Stomach smooth muscle (tissue), 2 donors: Measurements from ENCODE around the gene SH3RF3.

ENCODE experiments used
- H3K27ac ChIP-seq: one replicate; pipeline ENCODE4 v1.7.0; 2013; ENCODE audit warnings: mild to moderate bottlenecking, low read length, inconsistent platforms
- H3K27me3 ChIP-seq, 2 donors: one replicate each; pipeline ENCODE4 v1.7.0; 2013; ENCODE audit warnings: low read length in 2 of 2; ENCODE audit not compliant: insufficient read depth in 2 of 2, control insufficient read depth in 1 of 2
- H3K36me3 ChIP-seq, 2 donors: one replicate each; pipeline ENCODE4 v1.7.0; 2013; ENCODE audit warnings: low read length in 2 of 2; ENCODE audit not compliant: control insufficient read depth in 2 of 2, insufficient read depth in 2 of 2
- H3K4me1 ChIP-seq: one replicate; pipeline ENCODE4 v1.7.0; 2013; ENCODE audit warnings: low read length; ENCODE audit not compliant: control insufficient read depth, insufficient read depth
- H3K4me3 ChIP-seq, 2 donors: one replicate each; pipeline ENCODE4 v1.7.0; 2013; ENCODE audit warnings: low read length in 2 of 2
- H3K9ac ChIP-seq, 2 donors: one replicate each; pipeline ENCODE4 v1.7.0; 2013; ENCODE audit warnings: low read length in 2 of 2, mild to moderate bottlenecking in 1 of 2
- H3K9me3 ChIP-seq, 2 donors: one replicate each; pipeline ENCODE4 v1.7.0; 2013; ENCODE audit warnings: low read length in 2 of 2; ENCODE audit not compliant: control insufficient read depth in 2 of 2
- donor health status: healthy.
- donor health status: Pancreatic carcinoma.

SH3RF3 gene

GRCh38 chr2:109422758-109423500 is 293.9 kb downstream of the SH3RF3 start:
- no peaks in the 10 kb centered on the region for H3K27me3 ChIP-seq
- peaks cover 2% of the 10 kb centered on the region for H3K4me1 ChIP-seq
- no peak overlapping the region for H3K4me3 ChIP-seq
- no peak overlapping the region for H3K9ac ChIP-seq
- H3K27ac ChIP-seq, result no peak overlapping the region
- peaks cover 0 to 3% of the 10 kb centered on the region in 2 donors for H3K36me3 ChIP-seq
- no peaks in the 10 kb centered on the region for H3K9me3 ChIP-seq

GRCh38 chr2:109423556-109424359 is 294.8 kb downstream of the SH3RF3 start:
- Histone ChIP-seq H3K9ac (no peak overlapping the region), H3K9me3 (no peaks in the 10 kb centered on the region), H3K27me3 (no peaks in the 10 kb centered on the region), H3K4me3 (no peak overlapping the region), H3K36me3 (peaks cover 0 to 3% of the 10 kb centered on the region in 2 donors), H3K27ac (no peak overlapping the region), H3K4me1 (peaks cover 5% of the 10 kb centered on the region)

- H3K27ac ChIP-seq, result no peak overlapping the region
- H3K9ac ChIP-seq, result no peak overlapping the region
Observed at GRCh38 chr2:109425411-109425810, 296.4 kb downstream of the SH3RF3 start.

GRCh38 chr2:109427661-109428091 is 298.7 kb downstream of the SH3RF3 start:
- H3K4me3 ChIP-seq, result no peak overlapping the region
- H3K9ac ChIP-seq, result no peak overlapping the region
- H3K27ac ChIP-seq, result no peak overlapping the region
- peaks cover 0 to under 1% of the 10 kb centered on the region in 2 donors for H3K36me3 ChIP-seq
- H3K27me3 ChIP-seq, result no peaks in the 10 kb centered on the region
- H3K9me3 ChIP-seq, result no peaks in the 10 kb centered on the region
- peaks cover 13% of the 10 kb centered on the region for H3K4me1 ChIP-seq

More at GRCh38 chr2:109425411-109425810, 296.4 kb downstream of the SH3RF3 start:
- no peak overlapping the region for H3K4me3 ChIP-seq
- H3K4me1 ChIP-seq, result peaks cover 13% of the 10 kb centered on the region
- H3K36me3 ChIP-seq, result peaks cover 0 to 3% of the 10 kb centered on the region in 2 donors
- no peaks in the 10 kb centered on the region for H3K9me3 ChIP-seq
- no peaks in the 10 kb centered on the region for H3K27me3 ChIP-seq

GRCh38 chr2:109428281-109428680 is 299.3 kb downstream of the SH3RF3 start:
- no peaks in the 10 kb centered on the region for H3K27me3 ChIP-seq
- H3K36me3 ChIP-seq, result peaks cover 3 to 5% of the 10 kb centered on the region in 2 donors
- no peaks in the 10 kb centered on the region for H3K9me3 ChIP-seq
- no peak overlapping the region for H3K9ac ChIP-seq
- H3K4me1 ChIP-seq, result peaks cover 13% of the 10 kb centered on the region
- H3K4me3 ChIP-seq, result no peak overlapping the region
- H3K27ac ChIP-seq, result no peak overlapping the region

GRCh38 chr2:109428841-109429566 is 300.0 kb downstream of the SH3RF3 start:
- H3K27me3 ChIP-seq, result no peaks in the 10 kb centered on the region
- no peak overlapping the region for H3K4me3 ChIP-seq
- no peaks in the 10 kb centered on the region for H3K9me3 ChIP-seq
- no peak overlapping the region for H3K9ac ChIP-seq
- H3K4me1 ChIP-seq, result peaks cover 13% of the 10 kb centered on the region
- H3K36me3 ChIP-seq, result peaks cover 3 to 5% of the 10 kb centered on the region in 2 donors
- H3K27ac ChIP-seq, result no peak overlapping the region

GRCh38 chr2:109429567-109430328 is 300.7 kb downstream of the SH3RF3 start:
- Histone ChIP-seq H3K9me3 (no peaks in the 10 kb centered on the region), H3K27ac (no peak overlapping the region), H3K9ac (no peak overlapping the region), H3K4me1 (peaks cover 13% of the 10 kb centered on the region), H3K4me3 (no peak overlapping the region), H3K36me3 (peaks cover 3 to 5% of the 10 kb centered on the region in 2 donors), H3K27me3 (no peaks in the 10 kb centered on the region)

- Histone ChIP-seq H3K27ac (no peak overlapping the region), H3K4me3 (no peak overlapping the region), H3K9me3 (no peaks in the 10 kb centered on the region), H3K27me3 (no peaks in the 10 kb centered on the region), H3K4me1 (peaks cover 13% of the 10 kb centered on the region), H3K9ac (no peak overlapping the region), H3K36me3 (peaks cover 3 to 5% of the 10 kb centered on the region in 2 donors)
Observed at GRCh38 chr2:109430329-109430636, 301.3 kb downstream of the SH3RF3 start.

GRCh38 chr2:109432421-109432820 is 303.4 kb downstream of the SH3RF3 start:
- Histone ChIP-seq H3K36me3 (peaks cover 3 to 5% of the 10 kb centered on the region in 2 donors), H3K27me3 (no peaks in the 10 kb centered on the region), H3K4me3 (no peak overlapping the region), H3K9ac (no peak overlapping the region), H3K4me1 (peaks cover 24% of the 10 kb centered on the region), H3K9me3 (no peaks in the 10 kb centered on the region), H3K27ac (no peak overlapping the region)

GRCh38 chr2:109433486-109433885 is 304.5 kb downstream of the SH3RF3 start:
- Histone ChIP-seq H3K27me3 (no peaks in the 10 kb centered on the region), H3K4me3 (no peak overlapping the region), H3K4me1 (peaks cover 28% of the 10 kb centered on the region), H3K36me3 (peaks cover 3 to 11% of the 10 kb centered on the region in 2 donors), H3K9ac (no peak overlapping the region), H3K27ac (no peak overlapping the region), H3K9me3 (no peaks in the 10 kb centered on the region)
